ENCODE measurements around the gene TRIM7.
"Not testable (repeated sequence)": the region's sequence is repeated elsewhere in the genome, so short reads cannot be mapped to it uniquely, and the experiment has no call there.

The TRIM7 gene

GRCh38 chr5:181232593-181232992, 27.6 kb upstream of the TRIM7 start:
- no peak for DNase-seq

- no peak for DNase-seq
Observed at GRCh38 chr5:181231432-181231831, 26.4 kb upstream of the TRIM7 start.

GRCh38 chr5:181230551-181230950, 25.6 kb upstream of the TRIM7 start:
- DNase-seq: no peak

GRCh38 chr5:181229996-181230395, 25.0 kb upstream of the TRIM7 start:
- DNase-seq: no peak

- no peak for DNase-seq
Observed at GRCh38 chr5:181224390-181225229, 19.6 kb upstream of the TRIM7 start.

GRCh38 chr5:181223729-181224389, 18.9 kb upstream of the TRIM7 start:
- no peak for DNase-seq

- DNase-seq: no peak
Observed at GRCh38 chr5:181223058-181223728, 18.2 kb upstream of the TRIM7 start, which contains the start of gene TRIM41. Gene TRIM41 (plus strand): TSS chr5:181223281. CDS start chr5:181224000, 719 bp downstream.

GRCh38 chr5:181222630-181223057, 17.6 kb upstream of the TRIM7 start:
- no peak for DNase-seq

GRCh38 chr5:181221792-181222629, 17.0 kb upstream of the TRIM7 start:
- no peak for DNase-seq

- DNase-seq: no peak
Observed at GRCh38 chr5:181221105-181221791, 16.3 kb upstream of the TRIM7 start.

GRCh38 chr5:181220178-181220515, 15.2 kb upstream of the TRIM7 start:
- DNase-seq: no peak

- DNase-seq: no peak
Observed at GRCh38 chr5:181219262-181220177, 14.5 kb upstream of the TRIM7 start.

- no peak for DNase-seq
Observed at GRCh38 chr5:181218795-181219124, 13.8 kb upstream of the TRIM7 start.

GRCh38 chr5:181217803-181218062, 12.7 kb upstream of the TRIM7 start:
- no peak for DNase-seq

- DNase-seq: no peak
Observed at GRCh38 chr5:181217111-181217802, 12.3 kb upstream of the TRIM7 start.

- DNase-seq: no peak
Observed at GRCh38 chr5:181215997-181216989, 11.3 kb upstream of the TRIM7 start.

- not testable (repeated sequence) for DNase-seq
Observed at GRCh38 chr5:181214249-181214648, 9.3 kb upstream of the TRIM7 start.

GRCh38 chr5:181212934-181213333, 7.9 kb upstream of the TRIM7 start:
- no peak for DNase-seq

- DNase-seq: no peak
Observed at GRCh38 chr5:181212080-181212479, 7.1 kb upstream of the TRIM7 start.

- no peak for DNase-seq
Observed at GRCh38 chr5:181211208-181211607, 6.2 kb upstream of the TRIM7 start.
